Stimulated activated CD8-positive, alpha-beta memory T cell treated with anti-CD3 and anti-CD28 coated beads, Interleukin-2, amount 100 ng/mL, for 48 hours (primary cell): ENCODE data around the gene GGCT.
A peak's percentile ranks its signal among the peaks of the same experiment; 100 is the strongest.
"Not testable (repeated sequence)": the region's sequence is repeated elsewhere in the genome, so short reads cannot be mapped to it uniquely, and the experiment has no call there.

Experiments
- DNase-seq, 2 donors: peaks; one replicate each; pipeline ENCODE4 v3.0.0-alpha.2; 2020; ENCODE audit warnings: low read depth in 2 of 2

Gene GGCT

GRCh38 chr7:30504301-30505173, at the start of gene GGCT:
Gene GGCT (minus strand): TSS chr7:30504829. CDS start chr7:30504709, 120 bp downstream.
- peak; percentile 91 to 94 for DNase-seq

- DNase-seq: no peak
These were observed 48.9 kb upstream of the GGCT start for GRCh38 chr7:30553546-30553945.

- no peak for DNase-seq
These were observed 48.5 kb upstream of the GGCT start for GRCh38 chr7:30553141-30553540.

GRCh38 chr7:30552330-30552729, 47.7 kb upstream of the GGCT start:
- DNase-seq: no peak

GRCh38 chr7:30549931-30550493, 45.4 kb upstream of the GGCT start:
- no peak for DNase-seq

GRCh38 chr7:30548845-30549244, 44.2 kb upstream of the GGCT start:
- DNase-seq: peak; percentile 11 to 19

- no peak for DNase-seq
These were observed 42.0 kb upstream of the GGCT start for GRCh38 chr7:30546596-30546995.

GRCh38 chr7:30545791-30546555, 41.3 kb upstream of the GGCT start:
- no peak for DNase-seq

GRCh38 chr7:30543813-30544525, 39.3 kb upstream of the GGCT start:
- no peak for DNase-seq

- not testable (repeated sequence) for DNase-seq
These were observed 38.5 kb upstream of the GGCT start for GRCh38 chr7:30543115-30543514.

- DNase-seq: no peak
These were observed 29.3 kb upstream of the GGCT start for GRCh38 chr7:30533886-30534285.

- DNase-seq: no peak
These were observed 26.7 kb upstream of the GGCT start for GRCh38 chr7:30531286-30531685.

GRCh38 chr7:30530373-30530772, 25.7 kb upstream of the GGCT start:
- DNase-seq: no peak

GRCh38 chr7:30528779-30529178, 24.1 kb upstream of the GGCT start:
- no peak for DNase-seq

- DNase-seq: not testable (repeated sequence)
These were observed 22.7 kb upstream of the GGCT start for GRCh38 chr7:30527297-30527696.

- no peak for DNase-seq
These were observed 21.5 kb upstream of the GGCT start for GRCh38 chr7:30526163-30526562.

GRCh38 chr7:30525429-30525828, 20.8 kb upstream of the GGCT start:
- DNase-seq: no peak

GRCh38 chr7:30524545-30524944, 19.9 kb upstream of the GGCT start:
- no peak for DNase-seq

GRCh38 chr7:30523466-30523865, 18.8 kb upstream of the GGCT start:
- DNase-seq: no peak

GRCh38 chr7:30522159-30522558, 17.5 kb upstream of the GGCT start:
- DNase-seq: no peak

- DNase-seq: no peak
These were observed 16.9 kb upstream of the GGCT start for GRCh38 chr7:30521532-30521931.

GRCh38 chr7:30519122-30519521, 14.5 kb upstream of the GGCT start:
- DNase-seq: no peak
